H9 (cell line): Measurements from ENCODE around the gene LIX1L. TPM values are rescaled to one million over a fixed set of nuclear protein-coding genes. Genes with fewer than 3 reads are reported as not detected.

ENCODE experiments used
- DNase-seq: peaks from one replicate; pipeline ENCODE4 v3.0.0-alpha.2; 2017
- H2AFZ ChIP-seq: one replicate; pipeline ENCODE4 v1.6.1; 2013; ENCODE audit warnings: mild to moderate bottlenecking, low read length, control low read depth, moderate library complexity
- H2AK5ac ChIP-seq: 2 replicates; pipeline ENCODE4 v1.6.1; 2013; ENCODE audit warnings: low read length, control low read depth, mixed read lengths; ENCODE audit not compliant: insufficient read length
- H2BK120ac ChIP-seq: one replicate; pipeline ENCODE4 v1.6.1; 2013; ENCODE audit warnings: low read depth, mild to moderate bottlenecking, low read length, control low read depth, inconsistent platforms; ENCODE audit not compliant: poor library complexity, severe bottlenecking
- H2BK12ac ChIP-seq: 2 replicates; pipeline ENCODE4 v1.6.1; 2013; ENCODE audit warnings: low read length, control low read depth, mixed read lengths, low read depth; ENCODE audit not compliant: insufficient read length
- H2BK15ac ChIP-seq: 2 replicates; pipeline ENCODE4 v1.6.1; 2013; ENCODE audit warnings: low read depth, low read length, control low read depth
- H2BK20ac ChIP-seq: one replicate; pipeline ENCODE4 v1.6.1; 2013; ENCODE audit warnings: low read depth, mild to moderate bottlenecking, low read length, control low read depth, inconsistent platforms; ENCODE audit not compliant: poor library complexity, severe bottlenecking
- H2BK5ac ChIP-seq: 2 replicates; pipeline ENCODE4 v1.6.1; 2013; ENCODE audit warnings: low read length, control low read depth, mixed read lengths; ENCODE audit not compliant: insufficient read length
- H3K14ac ChIP-seq: 2 replicates; pipeline ENCODE4 v1.6.1; 2013; ENCODE audit warnings: low read length, control low read depth; ENCODE audit not compliant: insufficient read depth
- H3K18ac ChIP-seq: 2 replicates; pipeline ENCODE4 v1.6.1; 2013; ENCODE audit warnings: low read depth, mild to moderate bottlenecking, mixed read lengths, low read length, control low read depth; ENCODE audit not compliant: insufficient read length
- H3K23ac ChIP-seq: 2 replicates; pipeline ENCODE4 v1.6.1; 2013; ENCODE audit warnings: low read length, control low read depth, mixed read lengths, low read depth; ENCODE audit not compliant: insufficient read length
- H3K23me2 ChIP-seq: 2 replicates; pipeline ENCODE4 v1.6.1; 2013; ENCODE audit warnings: low read depth, mild to moderate bottlenecking, mixed read lengths, low read length, control low read depth; ENCODE audit not compliant: insufficient read length, poor library complexity, severe bottlenecking
- H3K27ac ChIP-seq: 2 replicates; pipeline ENCODE4 v1.5.1; 2013; ENCODE audit warnings: low read length, control low read depth, mixed read lengths, low read depth; ENCODE audit not compliant: insufficient read length
- H3K27me3 ChIP-seq: 2 replicates; pipeline ENCODE4 v1.6.1; 2013; ENCODE audit warnings: low read length, control low read depth, inconsistent platforms; ENCODE audit not compliant: insufficient read depth
- H3K4ac ChIP-seq: 2 replicates; pipeline ENCODE4 v1.6.1; 2013; ENCODE audit warnings: low read depth, mild to moderate bottlenecking, control low read depth, inconsistent platforms, low read length, moderate library complexity
- H3K4me1 ChIP-seq: 2 replicates; pipeline ENCODE4 v1.6.1; 2013; ENCODE audit warnings: low read length, control low read depth, inconsistent platforms; ENCODE audit not compliant: insufficient read depth
- H3K4me2 ChIP-seq: 2 replicates; pipeline ENCODE4 v1.6.1; 2013; ENCODE audit warnings: low read length, control low read depth, mixed read lengths; ENCODE audit not compliant: insufficient read length, insufficient read depth
- H3K56ac ChIP-seq: 2 replicates; pipeline ENCODE4 v1.6.1; 2013; ENCODE audit warnings: low read depth, mild to moderate bottlenecking, mixed read lengths, low read length, control low read depth; ENCODE audit not compliant: insufficient read length
- H3K79me1 ChIP-seq: 2 replicates; pipeline ENCODE4 v1.6.1; 2013; ENCODE audit warnings: low read depth, mild to moderate bottlenecking, moderate library complexity, low read length, control low read depth, inconsistent platforms; ENCODE audit not compliant: insufficient read depth, poor library complexity, severe bottlenecking
- H3K79me2 ChIP-seq: 2 replicates; pipeline ENCODE4 v1.6.1; 2013; ENCODE audit warnings: low read length, control low read depth, inconsistent platforms; ENCODE audit not compliant: insufficient read depth
- H3K9ac ChIP-seq: 2 replicates; pipeline ENCODE4 v1.6.1; 2013; ENCODE audit warnings: low read length, control low read depth, mixed read lengths; ENCODE audit not compliant: insufficient read length; ENCODE audit errors: extremely low read depth
- H3K9me3 ChIP-seq: one replicate; pipeline ENCODE4 v1.6.1; 2013; ENCODE audit warnings: low read depth, low read length, inconsistent platforms; ENCODE audit not compliant: control insufficient read depth
- H3T11ph ChIP-seq: one replicate; pipeline ENCODE4 v1.6.1; 2013; ENCODE audit warnings: mild to moderate bottlenecking, low read length, control low read depth, inconsistent platforms
- H4K20me1 ChIP-seq: one replicate; pipeline ENCODE4 v1.6.1; 2013; ENCODE audit not compliant: control insufficient read depth, insufficient read length, insufficient read depth
- H4K5ac ChIP-seq: 2 replicates; pipeline ENCODE4 v1.6.1; 2013; ENCODE audit warnings: low read depth, mild to moderate bottlenecking, mixed read lengths, low read length, control low read depth; ENCODE audit not compliant: insufficient read length
- H4K8ac ChIP-seq: replicated peaks from 2 replicates; pipeline ENCODE4 v1.6.1; 2013; ENCODE audit warnings: low read length, control low read depth, mixed read lengths, low read depth; ENCODE audit not compliant: insufficient read length
- H4K91ac ChIP-seq: 2 replicates; pipeline ENCODE4 v1.6.1; 2013; ENCODE audit warnings: low read depth, mild to moderate bottlenecking, moderate library complexity, mixed read lengths, low read length, control low read depth; ENCODE audit not compliant: insufficient read length
- H3K27ac Mint-ChIP-seq, 3 experiments: 2 replicates in 2 of 3; 3 replicates in 1 of 3; pipeline ENCODE4 v1.8.0; 2020 to 2021; ENCODE audit warnings: mixed read lengths in 3 of 3, mild to moderate bottlenecking in 1 of 3, moderate library complexity in 1 of 3
- H3K27me3 Mint-ChIP-seq: 2 replicates; pipeline ENCODE4 v1.8.0; 2021; ENCODE audit warnings: low read depth, mild to moderate bottlenecking, moderate library complexity, mixed read lengths
- H3K36me3 Mint-ChIP-seq, 3 experiments: 2 replicates in 2 of 3; 3 replicates in 1 of 3; pipeline ENCODE4 v1.8.0; 2020 to 2021; ENCODE audit warnings: low read depth in 3 of 3, mixed read lengths in 3 of 3; ENCODE audit not compliant: insufficient read depth in 1 of 3
- H3K4me1 Mint-ChIP-seq, 2 experiments: 2 replicates each; pipeline ENCODE4 v1.8.0; 2020; ENCODE audit warnings: mixed read lengths in 2 of 2
- H3K4me3 Mint-ChIP-seq, 2 experiments: 2 replicates in 1 of 2; 3 replicates in 1 of 2; pipeline ENCODE4 v1.8.0; 2020 to 2021; ENCODE audit warnings: mild to moderate bottlenecking in 2 of 2, mixed read lengths in 2 of 2, moderate library complexity in 1 of 2
- H3K9me3 Mint-ChIP-seq, 2 experiments: 2 replicates in 1 of 2; 3 replicates in 1 of 2; pipeline ENCODE4 v1.8.0; 2020; ENCODE audit warnings: mild to moderate bottlenecking in 2 of 2, mixed read lengths in 2 of 2, moderate library complexity in 1 of 2
- CTCF ChIP-seq: fragments of 200-600 bp; sonication (generic); conservative IDR thresholded peaks from 3 replicates; pipeline ENCODE4 v1.8.0; 2021; ENCODE audit warnings: antibody characterized with exemption, mild to moderate bottlenecking
- whole genome bisulfite sequencing: extraction: QIAGEN DNeasy Blood & Tissue Kit; methylation state at CpG from one replicate; pipeline ENCODE4 v1.1.7; 2013; ENCODE audit warnings: missing lambda C conversion rate, low lambda C conversion rate, mixed read lengths; ENCODE audit not compliant: insufficient read length; ENCODE audit errors: extremely low coverage; 5-methylcytosine and 5-hydroxymethylcytosine counted together
- total RNA-seq: library from RNA; stranded (reverse); gene quantifications from 2 replicates; pipeline ENCODE4 v1.2.1, GENCODE V29; 2021

The LIX1L gene
- total RNA-seq, 1 experiment from 2014 or later, result 5.9 TPM

- Histone ChIP-seq H2BK12ac (no peak overlapping the region), H3K27ac (peak overlapping the region; percentile 35), H2AK5ac (no peak overlapping the region), H3K4me2 (peak overlapping the region; percentile 42), H3K23ac (no peak overlapping the region), H4K20me1 (no peaks in the 10 kb centered on the region), H3K27me3 (no peaks in the 10 kb centered on the region), H3K18ac (peak overlapping the region; percentile 32), H2BK20ac (no peak overlapping the region), H3K79me1 (no peaks in the 10 kb centered on the region), H4K91ac (no peak overlapping the region), H3K79me2 (no peaks in the 10 kb centered on the region), H4K8ac (no peak overlapping the region), H2BK5ac (no peak overlapping the region), H3K23me2 (no peaks in the 10 kb centered on the region), H4K5ac (no peak overlapping the region), H3K9ac (no peak overlapping the region), H3K14ac (no peak overlapping the region; the same call in 1 of the 2 replicates), H2BK120ac (no peak overlapping the region), H3K9me3 (no peaks in the 10 kb centered on the region), H3K56ac (no peak overlapping the region), H2BK15ac (no peak overlapping the region), H2AFZ (no peak overlapping the region), H3K4ac (no peak overlapping the region), H3T11ph (no peak overlapping the region), H3K4me1 (peaks cover 8% of the 10 kb centered on the region)
- TF ChIP-seq CTCF, result no peak
- H3K4me1 Mint-ChIP-seq, result peaks cover 10 to 21% of the 10 kb centered on the region in 2 experiments
- H3K9me3 Mint-ChIP-seq, result no peaks in the 10 kb centered on the region
- no peak overlapping the region for H3K27ac Mint-ChIP-seq
- no peak overlapping the region for H3K4me3 Mint-ChIP-seq
- no peaks in the 10 kb centered on the region for H3K36me3 Mint-ChIP-seq
- WGBS, result no CpG with 5 or more reads among the region's 7 CpGs
- peaks cover 5% of the 10 kb centered on the region for H3K27me3 Mint-ChIP-seq
- DNase-seq, result no peak
Observed at GRCh38 chr1:145979746-145980456, 22.1 kb upstream of the LIX1L start.
